ENCODE data around the gene CORIN. TPM values are rescaled to one million over a fixed set of nuclear protein-coding genes. Genes with fewer than 3 reads are reported as not detected.
A peak's percentile ranks its signal among the peaks of the same experiment; 100 is the strongest.
"Not testable (repeated sequence)": the region's sequence is repeated elsewhere in the genome, so short reads cannot be mapped to it uniquely, and the experiment has no call there.

The CORIN gene
- total and polyA plus RNA-seq, 2 experiments from 2014 or later: not detected

DNA sequence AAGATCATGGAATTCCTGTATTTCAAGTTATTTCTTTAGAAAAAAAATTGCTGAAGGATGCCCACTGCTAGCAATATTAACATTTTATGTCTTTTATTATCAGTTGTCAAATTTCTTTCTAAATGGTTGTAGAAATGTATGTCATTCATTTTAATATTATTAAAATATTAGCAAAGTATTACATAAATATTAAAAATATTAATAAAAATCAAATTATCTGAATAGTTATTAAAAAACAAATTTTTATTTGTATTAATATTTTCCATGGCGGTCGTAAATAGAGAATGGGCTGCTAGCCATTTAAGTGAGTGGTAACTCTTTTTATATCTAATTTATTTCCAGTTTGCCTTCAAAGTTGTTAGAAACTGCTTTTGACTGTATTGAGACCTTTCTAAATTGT is 280.6 kb downstream of the CORIN start:
- Histone ChIP-seq H3K4me1 (ENCODE audit: insufficient read depth) (no peaks in the 10 kb centered on the region), H3K4me3 (no peak overlapping the region), H3K9me2 (ENCODE audit: insufficient read depth) (no peaks in the 10 kb centered on the region), H3K27me3 (ENCODE audit: insufficient read depth) (no peaks in the 10 kb centered on the region), H3F3A (replicated peaks; ENCODE audit: low read depth) (no peaks in the 10 kb centered on the region), H3K27ac (ENCODE audit: low read depth) (no peak overlapping the region), H3K36me3 (ENCODE audit: insufficient read depth) (no peaks in the 10 kb centered on the region), H3K79me2 (replicated peaks; ENCODE audit: insufficient read depth) (no peaks in the 10 kb centered on the region), H3K4me2 (no peak overlapping the region), H4K20me1 (replicated peaks; ENCODE audit: insufficient read depth) (no peaks in the 10 kb centered on the region), H2AFZ (no peak overlapping the region)
- Mint-ChIP-seq H3K4me3 (no peak overlapping the region), H3K9me3 (no peaks in the 10 kb centered on the region), H3K27ac (no peak overlapping the region), H3K27me3 (ENCODE audit: insufficient read depth, low read depth, poor library complexity) (peaks cover 4% of the 10 kb centered on the region), H3K4me1 (no peaks in the 10 kb centered on the region), H3K36me3 (ENCODE audit: low read depth) (no peaks in the 10 kb centered on the region)
- ATAC-seq (no peak), DNase-seq (ENCODE audit: low spot score) (no peak)
- TF ChIP-seq ZNF114 (CRISPR knock-in tag; IDR thresholded peaks at IDR 0.05): no peak
- TF ChIP-seq, protein P1, sequence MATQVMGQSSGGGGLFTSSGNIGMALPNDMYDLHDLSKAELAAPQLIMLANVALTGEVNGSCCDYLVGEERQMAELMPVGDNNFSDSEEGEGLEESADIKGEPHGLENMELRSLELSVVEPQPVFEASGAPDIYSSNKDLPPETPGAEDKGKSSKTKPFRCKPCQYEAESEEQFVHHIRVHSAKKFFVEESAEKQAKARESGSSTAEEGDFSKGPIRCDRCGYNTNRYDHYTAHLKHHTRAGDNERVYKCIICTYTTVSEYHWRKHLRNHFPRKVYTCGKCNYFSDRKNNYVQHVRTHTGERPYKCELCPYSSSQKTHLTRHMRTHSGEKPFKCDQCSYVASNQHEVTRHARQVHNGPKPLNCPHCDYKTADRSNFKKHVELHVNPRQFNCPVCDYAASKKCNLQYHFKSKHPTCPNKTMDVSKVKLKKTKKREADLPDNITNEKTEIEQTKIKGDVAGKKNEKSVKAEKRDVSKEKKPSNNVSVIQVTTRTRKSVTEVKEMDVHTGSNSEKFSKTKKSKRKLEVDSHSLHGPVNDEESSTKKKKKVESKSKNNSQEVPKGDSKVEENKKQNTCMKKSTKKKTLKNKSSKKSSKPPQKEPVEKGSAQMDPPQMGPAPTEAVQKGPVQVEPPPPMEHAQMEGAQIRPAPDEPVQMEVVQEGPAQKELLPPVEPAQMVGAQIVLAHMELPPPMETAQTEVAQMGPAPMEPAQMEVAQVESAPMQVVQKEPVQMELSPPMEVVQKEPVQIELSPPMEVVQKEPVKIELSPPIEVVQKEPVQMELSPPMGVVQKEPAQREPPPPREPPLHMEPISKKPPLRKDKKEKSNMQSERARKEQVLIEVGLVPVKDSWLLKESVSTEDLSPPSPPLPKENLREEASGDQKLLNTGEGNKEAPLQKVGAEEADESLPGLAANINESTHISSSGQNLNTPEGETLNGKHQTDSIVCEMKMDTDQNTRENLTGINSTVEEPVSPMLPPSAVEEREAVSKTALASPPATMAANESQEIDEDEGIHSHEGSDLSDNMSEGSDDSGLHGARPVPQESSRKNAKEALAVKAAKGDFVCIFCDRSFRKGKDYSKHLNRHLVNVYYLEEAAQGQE (IDR thresholded peaks at IDR 0.05; ENCODE audit: unreplicated experiment): no peak
- TF ChIP-seq, protein P2, sequence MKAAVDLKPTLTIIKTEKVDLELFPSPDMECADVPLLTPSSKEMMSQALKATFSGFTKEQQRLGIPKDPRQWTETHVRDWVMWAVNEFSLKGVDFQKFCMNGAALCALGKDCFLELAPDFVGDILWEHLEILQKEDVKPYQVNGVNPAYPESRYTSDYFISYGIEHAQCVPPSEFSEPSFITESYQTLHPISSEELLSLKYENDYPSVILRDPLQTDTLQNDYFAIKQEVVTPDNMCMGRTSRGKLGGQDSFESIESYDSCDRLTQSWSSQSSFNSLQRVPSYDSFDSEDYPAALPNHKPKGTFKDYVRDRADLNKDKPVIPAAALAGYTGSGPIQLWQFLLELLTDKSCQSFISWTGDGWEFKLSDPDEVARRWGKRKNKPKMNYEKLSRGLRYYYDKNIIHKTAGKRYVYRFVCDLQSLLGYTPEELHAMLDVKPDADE (IDR thresholded peaks at IDR 0.05): no peak
- TF ChIP-seq, protein P3, sequence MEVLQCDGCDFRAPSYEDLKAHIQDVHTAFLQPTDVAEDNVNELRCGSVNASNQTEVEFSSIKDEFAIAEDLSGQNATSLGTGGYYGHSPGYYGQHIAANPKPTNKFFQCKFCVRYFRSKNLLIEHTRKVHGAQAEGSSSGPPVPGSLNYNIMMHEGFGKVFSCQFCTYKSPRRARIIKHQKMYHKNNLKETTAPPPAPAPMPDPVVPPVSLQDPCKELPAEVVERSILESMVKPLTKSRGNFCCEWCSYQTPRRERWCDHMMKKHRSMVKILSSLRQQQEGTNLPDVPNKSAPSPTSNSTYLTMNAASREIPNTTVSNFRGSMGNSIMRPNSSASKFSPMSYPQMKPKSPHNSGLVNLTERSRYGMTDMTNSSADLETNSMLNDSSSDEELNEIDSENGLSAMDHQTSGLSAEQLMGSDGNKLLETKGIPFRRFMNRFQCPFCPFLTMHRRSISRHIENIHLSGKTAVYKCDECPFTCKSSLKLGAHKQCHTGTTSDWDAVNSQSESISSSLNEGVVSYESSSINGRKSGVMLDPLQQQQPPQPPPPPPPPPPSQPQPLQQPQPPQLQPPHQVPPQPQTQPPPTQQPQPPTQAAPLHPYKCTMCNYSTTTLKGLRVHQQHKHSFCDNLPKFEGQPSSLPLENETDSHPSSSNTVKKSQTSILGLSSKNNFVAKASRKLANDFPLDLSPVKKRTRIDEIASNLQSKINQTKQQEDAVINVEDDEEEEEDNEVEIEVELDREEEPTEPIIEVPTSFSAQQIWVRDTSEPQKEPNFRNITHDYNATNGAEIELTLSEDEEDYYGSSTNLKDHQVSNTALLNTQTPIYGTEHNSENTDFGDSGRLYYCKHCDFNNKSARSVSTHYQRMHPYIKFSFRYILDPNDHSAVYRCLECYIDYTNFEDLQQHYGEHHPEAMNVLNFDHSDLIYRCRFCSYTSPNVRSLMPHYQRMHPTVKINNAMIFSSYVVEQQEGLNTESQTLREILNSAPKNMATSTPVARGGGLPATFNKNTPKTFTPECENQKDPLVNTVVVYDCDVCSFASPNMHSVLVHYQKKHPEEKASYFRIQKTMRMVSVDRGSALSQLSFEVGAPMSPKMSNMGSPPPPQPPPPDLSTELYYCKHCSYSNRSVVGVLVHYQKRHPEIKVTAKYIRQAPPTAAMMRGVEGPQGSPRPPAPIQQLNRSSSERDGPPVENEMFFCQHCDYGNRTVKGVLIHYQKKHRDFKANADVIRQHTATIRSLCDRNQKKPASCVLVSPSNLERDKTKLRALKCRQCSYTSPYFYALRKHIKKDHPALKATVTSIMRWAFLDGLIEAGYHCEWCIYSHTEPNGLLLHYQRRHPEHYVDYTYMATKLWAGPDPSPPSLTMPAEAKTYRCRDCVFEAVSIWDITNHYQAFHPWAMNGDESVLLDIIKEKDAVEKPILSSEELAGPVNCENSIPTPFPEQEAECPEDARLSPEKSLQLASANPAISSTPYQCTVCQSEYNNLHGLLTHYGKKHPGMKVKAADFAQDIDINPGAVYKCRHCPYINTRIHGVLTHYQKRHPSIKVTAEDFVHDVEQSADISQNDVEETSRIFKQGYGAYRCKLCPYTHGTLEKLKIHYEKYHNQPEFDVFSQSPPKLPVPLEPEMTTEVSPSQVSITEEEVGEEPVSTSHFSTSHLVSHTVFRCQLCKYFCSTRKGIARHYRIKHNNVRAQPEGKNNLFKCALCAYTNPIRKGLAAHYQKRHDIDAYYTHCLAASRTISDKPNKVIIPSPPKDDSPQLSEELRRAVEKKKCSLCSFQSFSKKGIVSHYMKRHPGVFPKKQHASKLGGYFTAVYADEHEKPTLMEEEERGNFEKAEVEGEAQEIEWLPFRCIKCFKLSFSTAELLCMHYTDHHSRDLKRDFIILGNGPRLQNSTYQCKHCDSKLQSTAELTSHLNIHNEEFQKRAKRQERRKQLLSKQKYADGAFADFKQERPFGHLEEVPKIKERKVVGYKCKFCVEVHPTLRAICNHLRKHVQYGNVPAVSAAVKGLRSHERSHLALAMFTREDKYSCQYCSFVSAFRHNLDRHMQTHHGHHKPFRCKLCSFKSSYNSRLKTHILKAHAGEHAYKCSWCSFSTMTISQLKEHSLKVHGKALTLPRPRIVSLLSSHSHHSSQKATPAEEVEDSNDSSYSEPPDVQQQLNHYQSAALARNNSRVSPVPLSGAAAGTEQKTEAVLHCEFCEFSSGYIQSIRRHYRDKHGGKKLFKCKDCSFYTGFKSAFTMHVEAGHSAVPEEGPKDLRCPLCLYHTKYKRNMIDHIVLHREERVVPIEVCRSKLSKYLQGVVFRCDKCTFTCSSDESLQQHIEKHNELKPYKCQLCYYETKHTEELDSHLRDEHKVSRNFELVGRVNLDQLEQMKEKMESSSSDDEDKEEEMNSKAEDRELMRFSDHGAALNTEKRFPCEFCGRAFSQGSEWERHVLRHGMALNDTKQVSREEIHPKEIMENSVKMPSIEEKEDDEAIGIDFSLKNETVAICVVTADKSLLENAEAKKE (CRISPR knock-in tag; IDR thresholded peaks at IDR 0.05): no peak

DNA sequence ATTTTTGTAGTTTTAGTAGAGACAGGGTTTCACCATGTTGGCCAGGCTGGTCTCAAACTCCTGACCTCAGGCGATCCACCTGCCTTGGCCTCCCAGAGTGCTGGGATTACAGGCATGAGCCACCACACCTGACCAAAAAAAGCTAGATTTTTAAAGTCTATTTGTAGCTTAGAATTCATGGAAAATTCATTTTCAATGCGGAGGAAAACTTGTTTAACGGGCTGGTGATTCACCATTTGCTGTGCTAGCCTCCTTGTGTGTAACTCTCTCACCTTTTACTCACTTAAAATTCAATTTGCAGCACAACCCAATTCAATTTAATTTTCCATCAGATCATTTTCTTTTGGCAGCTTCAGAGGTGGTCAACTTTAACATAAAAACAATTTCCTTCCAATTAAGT is 281.9 kb downstream of the CORIN start:
- not testable (repeated sequence) for ATAC-seq; H3F3A ChIP-seq (replicated peaks; ENCODE audit: low read depth); H4K20me1 ChIP-seq (replicated peaks; ENCODE audit: insufficient read depth); H3K4me3 Mint-ChIP-seq; H3K9me3 Mint-ChIP-seq; H3K27me3 Mint-ChIP-seq (ENCODE audit: insufficient read depth, low read depth, poor library complexity); H3K27me3 ChIP-seq (ENCODE audit: insufficient read depth); H3K4me3 ChIP-seq; DNase-seq (ENCODE audit: low spot score); H3K4me1 ChIP-seq (ENCODE audit: insufficient read depth); H3K36me3 Mint-ChIP-seq (ENCODE audit: low read depth); H3K27ac Mint-ChIP-seq; H3K36me3 ChIP-seq (ENCODE audit: insufficient read depth); H2AFZ ChIP-seq; H3K9me2 ChIP-seq (ENCODE audit: insufficient read depth); H3K4me2 ChIP-seq; H3K79me2 ChIP-seq (replicated peaks; ENCODE audit: insufficient read depth); H3K4me1 Mint-ChIP-seq
- H3K27ac ChIP-seq (ENCODE audit: low read depth): peak overlapping the region; percentile 5; the same call in 1 of the 2 replicates

Measured in GM23338 (cell line).